Transverse colon (tissue), 3 donors: ENCODE results near the gene KRT12.

ENCODE experiments used
- CTCF ChIP-seq, 5 experiments: fragments of 200-600 bp in 3 of 5; fragments of 450-650 bp in 2 of 5; sonication (generic) in 3 of 5; IDR thresholded peaks; 1 replicate in 2 of 5; 2 replicates in 3 of 5; pipeline ENCODE4 v1.5.1; 2016 to 2017; ENCODE audit warnings: antibody characterized with exemption in 5 of 5, inconsistent platforms in 3 of 5, mild to moderate bottlenecking in 2 of 5, moderate library complexity in 1 of 5
- POLR2A ChIP-seq: fragments of 450-650 bp; IDR thresholded peaks from one replicate; pipeline ENCODE4 v1.6.1; 2016; ENCODE audit warnings: antibody characterized with exemption, mild to moderate bottlenecking, moderate library complexity

DNA sequence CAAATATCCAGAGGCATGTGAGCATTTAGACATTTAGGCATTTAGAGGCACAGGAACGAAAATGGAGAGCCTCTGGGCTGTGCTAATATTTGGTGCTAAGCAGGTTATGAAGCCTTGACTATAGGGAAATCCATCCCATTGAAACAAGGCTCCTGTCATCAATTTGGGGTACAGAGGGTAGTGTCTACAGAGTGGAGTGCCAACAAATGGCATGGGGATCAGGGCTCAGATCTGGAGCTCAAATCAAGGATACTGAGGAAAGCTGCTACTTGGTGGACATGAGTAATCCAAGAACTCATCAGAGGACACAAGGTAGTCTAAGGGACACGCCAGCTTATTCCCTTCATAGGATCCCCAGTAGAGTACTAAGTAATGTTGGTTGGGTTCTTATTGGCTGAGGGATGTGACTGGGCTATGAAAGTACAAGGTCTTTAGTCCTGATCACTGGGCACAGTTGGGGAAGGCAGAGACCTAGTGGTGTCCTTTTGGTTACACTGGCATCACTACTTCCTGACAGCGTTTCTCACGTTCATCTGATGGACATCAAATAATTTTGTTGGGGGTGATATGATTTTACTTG is 49.8 kb downstream of the KRT12 start:
- TF ChIP-seq CTCF (IDR thresholded peaks at IDR 0.05): no peak
- TF ChIP-seq POLR2A: no peak
